GM19351 (cell line): ENCODE results near the gene TRIML2.
"Not testable (repeated sequence)": the region's sequence is repeated elsewhere in the genome, so short reads cannot be mapped to it uniquely, and the experiment has no call there.

Source experiments
- ATAC-seq: cut with Tn5 transposase; IDR thresholded peaks from one replicate; pipeline ENCODE4 v1.9.1; 2021; ENCODE audit warnings: mild to moderate bottlenecking, moderate library complexity; ENCODE audit not compliant: unreplicated experiment

Gene TRIML2

DNA sequence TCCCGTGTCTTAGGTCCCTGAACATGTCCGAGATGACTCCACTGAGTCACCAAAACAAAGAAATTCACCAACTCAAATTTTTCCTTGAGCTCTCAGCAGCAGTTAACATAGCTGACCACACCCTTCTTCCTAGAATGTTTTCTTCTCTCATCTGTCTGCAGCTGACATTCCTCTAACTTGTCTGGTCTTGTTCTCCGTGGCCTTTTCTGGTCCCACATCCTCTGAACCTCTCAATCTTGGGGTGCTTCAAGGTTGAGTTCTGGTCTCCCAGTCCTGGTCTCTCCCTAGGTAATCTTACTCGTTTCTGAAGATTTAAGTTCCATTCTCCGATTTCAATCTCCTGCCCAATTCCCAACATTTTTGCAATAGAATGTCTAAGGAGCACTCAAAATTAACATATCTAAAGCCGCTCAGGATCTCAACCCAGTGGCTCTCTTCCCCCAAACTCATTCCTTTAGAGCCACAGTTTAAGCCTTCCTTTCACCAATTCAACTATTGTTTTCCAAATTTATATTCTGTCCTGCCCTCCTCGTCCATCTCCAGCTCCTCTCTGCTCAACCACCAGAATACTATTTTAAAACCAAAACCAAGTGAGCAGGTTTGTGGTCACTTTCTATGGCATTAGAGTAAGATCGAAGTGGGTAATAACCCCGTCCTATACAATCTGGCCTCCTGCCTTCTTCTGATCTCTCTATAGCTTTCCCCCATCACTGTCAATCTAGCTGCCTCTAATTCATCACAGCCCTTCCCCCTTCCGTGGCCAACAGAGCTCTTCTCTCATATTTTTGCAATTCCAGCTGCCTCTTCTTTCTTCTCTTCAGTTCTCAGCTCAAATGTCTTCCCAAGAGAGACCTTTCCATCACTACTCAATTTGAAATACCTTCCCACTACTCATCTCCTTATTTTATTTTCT lies 1.2 kb downstream of the TRIML2 start:
- no peak for ATAC-seq

DNA sequence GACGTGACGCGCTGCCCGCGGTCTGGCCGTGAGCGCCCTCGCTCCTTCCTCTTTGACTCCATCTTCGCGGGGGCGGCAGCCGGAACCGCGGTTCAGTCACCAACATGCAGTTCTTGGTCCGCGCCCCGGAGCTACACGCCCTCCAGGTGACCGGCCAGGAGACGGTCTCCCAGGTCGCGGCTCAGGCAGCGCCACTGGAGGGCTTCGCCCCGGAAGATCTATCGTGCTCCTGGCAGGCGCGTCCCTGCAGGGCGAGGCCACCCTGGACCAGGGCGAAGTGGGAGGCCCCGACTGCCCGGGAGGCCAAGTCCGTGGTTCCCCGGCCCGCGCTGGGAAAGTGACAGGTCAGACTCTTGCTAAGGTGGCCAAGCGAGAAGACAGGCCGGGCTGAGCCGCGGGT lies 2.9 kb downstream of the TRIML2 start:
- ATAC-seq = no peak

DNA sequence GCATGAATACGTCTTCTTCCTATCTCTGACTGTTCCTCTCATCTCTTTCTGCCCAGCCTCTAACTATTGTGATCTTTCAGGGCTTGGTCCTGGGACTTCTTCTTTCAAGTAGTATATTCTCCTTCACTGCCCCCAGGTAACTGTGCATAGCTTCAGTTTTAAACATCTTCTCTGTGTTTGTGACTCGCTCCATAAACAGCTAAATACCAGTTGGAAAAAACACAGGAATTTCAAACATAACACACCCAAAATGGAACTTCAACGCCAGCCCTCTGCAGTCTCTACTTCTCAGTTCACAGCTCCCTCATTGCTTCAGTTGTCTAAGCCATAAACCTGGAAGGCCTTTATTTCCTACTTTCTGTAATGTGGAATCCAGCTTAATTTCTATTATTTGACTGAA lies 16.6 kb downstream of the TRIML2 start:
- no peak for ATAC-seq

DNA sequence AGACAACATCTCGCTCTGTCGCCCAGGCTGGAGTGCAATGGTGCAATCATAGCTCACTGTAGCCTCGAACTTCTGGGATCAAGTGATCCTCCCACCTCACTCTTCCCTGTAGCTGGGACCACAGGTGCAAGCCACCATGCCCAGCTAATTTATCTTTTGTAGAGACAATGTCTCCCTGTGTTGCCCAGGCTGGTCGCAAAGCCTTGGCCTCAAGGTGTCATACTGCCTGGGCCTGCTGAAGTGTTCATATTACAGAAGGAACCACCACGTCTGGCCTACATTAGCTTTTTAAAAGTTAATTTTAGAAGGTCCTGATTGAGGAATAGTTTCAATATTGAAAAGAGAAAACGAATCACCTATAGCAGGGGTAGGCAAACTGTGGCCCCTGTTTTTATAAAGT lies 22.5 kb downstream of the TRIML2 start:
- ATAC-seq = no peak

DNA sequence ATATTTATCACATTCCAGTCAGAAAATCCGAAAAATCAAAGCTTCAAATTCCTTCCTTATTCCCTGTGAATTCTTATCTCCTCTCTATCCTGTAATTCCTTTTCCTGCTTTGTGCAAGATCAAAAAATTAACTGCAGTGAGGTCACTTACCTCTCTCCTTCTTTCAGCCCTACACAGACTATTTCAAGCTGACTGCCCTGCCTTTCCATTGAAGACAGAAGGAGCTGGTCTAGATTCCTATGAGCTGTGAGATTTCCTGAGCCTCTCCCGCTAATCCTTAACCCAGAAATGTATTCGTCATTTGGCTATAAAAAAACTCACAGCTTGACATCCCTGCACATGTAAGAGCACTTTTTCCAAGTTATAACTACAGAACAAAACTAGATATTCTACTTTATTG lies 26.6 kb downstream of the TRIML2 start:
- ATAC-seq = no peak

DNA sequence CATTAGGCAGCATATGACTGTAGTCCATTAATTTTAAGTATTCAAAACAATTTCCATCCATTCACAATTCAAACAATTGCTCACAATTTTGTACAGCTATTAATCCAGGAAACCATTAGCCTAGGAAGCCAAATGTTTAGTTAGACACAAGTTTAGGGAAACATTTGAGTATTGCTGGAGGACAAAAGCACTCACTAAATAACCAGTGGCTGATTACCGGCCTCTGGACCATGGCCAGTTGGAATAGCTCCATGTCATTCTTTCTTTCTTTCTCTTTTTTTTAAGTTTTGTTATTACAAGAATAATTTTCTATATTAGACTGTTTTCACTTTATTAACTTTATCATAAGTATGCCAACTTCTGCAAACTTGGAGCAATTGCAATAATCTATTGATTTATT lies 31.3 kb downstream of the TRIML2 start:
- ATAC-seq = no peak

DNA sequence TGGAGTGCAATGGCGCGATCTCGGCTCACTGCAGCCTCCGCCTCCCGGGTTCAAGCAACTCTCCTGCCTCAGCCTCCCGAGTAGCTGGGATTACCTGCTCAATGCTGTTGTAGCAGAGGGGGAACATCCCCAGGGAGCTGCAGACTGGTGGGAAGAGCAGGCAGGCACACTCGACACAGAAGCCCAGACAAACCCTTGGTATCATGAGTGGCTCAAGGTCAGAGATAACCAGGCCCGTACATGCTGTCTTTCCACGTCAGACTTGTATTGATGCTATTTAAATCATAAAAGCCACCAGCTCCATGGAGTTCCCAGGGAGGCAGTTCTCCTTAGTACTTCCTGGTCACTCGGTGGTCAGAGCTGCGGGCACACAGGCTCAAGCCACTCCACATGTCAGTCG lies 33.2 kb downstream of the TRIML2 start:
- no peak for ATAC-seq

DNA sequence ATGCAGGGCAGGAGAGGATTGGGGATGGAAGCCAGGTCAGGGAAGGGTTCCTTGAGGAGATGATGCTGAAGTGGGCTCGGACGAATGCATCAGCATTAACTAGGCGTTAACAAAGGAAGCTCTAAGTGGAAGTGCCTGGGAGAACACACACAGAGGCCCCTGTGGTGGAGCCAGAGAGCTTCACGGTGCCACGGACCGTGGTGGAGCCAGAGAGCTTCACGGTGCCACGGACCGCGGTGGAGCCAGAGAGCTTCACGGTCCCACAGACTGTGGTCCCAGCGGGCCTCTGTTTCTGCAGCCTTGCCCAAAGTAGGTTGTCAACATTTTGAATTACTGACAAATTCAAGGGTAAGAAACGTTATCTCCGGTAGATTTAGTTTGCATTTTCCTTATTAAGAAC lies 48.3 kb downstream of the TRIML2 start:
- ATAC-seq = no peak

DNA sequence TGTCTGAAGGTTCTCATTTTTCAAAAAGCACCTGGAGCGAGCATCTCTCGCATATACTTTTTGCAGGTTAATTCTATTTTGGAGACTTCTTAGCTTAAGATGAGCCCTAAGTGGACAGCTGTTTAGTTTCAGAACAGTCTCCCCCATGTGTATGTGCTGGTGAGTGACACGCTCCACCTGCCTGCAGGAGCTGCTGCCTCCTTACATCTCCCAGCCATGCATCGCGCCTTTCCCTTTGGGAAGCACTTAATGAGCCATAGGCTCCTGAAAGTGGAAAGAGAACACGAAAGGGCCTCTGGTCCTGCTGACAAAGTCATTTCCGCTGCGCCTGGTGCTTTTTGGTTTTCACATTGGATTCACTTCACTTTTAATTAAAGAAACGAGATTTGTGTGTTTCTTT lies 56.1 kb downstream of the TRIML2 start:
- no peak for ATAC-seq

DNA sequence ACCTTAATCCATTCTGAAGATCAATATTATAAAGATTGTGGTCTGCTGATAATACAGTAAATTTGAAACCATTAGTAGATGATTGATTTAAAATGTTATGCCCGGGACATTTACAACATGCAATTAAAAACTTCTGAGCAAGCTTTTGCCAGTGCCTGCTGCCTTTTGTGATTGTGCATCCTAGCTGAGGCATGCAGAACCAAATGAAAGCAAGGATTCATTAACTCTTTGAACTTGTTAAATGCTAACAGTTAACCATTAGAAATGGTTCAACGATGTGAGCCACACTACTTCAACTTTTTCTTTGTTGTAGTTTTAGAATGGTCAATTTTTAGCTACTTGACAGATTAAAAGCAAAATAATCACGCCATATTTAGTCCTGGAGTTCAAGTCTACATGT lies 62.7 kb downstream of the TRIML2 start:
- ATAC-seq = no peak

DNA sequence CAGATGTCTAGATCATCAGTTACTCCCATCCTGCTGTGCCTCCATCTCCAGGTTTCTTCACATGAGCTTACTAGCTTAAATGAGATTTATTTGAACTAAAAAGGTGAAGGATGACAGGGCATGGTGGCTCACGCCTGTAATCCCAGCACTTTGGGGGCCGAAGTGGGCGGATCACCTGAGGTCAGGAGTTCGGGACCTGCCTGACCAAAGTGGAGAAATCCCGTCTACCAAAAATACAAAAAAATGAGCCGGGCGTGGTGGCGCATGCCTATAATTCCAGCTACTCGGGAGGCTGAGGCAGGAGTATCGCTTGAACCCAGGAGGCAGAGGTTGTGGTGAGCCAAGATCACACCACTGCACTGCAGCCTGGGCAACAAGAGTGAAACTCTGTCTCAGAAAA lies 63.9 kb downstream of the TRIML2 start:
- ATAC-seq = not testable (repeated sequence)

DNA sequence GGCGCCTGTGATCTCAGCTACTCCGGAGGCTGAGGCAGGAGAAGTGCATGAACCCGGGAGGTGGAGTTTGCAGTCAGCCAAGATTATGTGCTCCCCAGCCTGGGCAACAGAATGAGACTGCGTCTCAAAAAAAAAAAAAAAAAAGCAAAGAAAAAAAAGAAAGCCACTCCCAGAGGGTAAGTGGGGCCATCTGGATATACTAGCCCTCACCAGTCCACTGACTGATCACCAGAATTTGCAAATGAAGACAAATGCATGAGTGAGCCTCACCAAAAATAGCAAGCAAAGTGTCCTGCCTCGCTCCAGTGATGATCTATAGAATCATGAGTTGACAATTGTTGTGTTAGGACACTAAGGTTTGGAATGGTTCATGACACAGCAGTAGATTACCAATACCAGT lies 66.2 kb downstream of the TRIML2 start:
- no peak for ATAC-seq

DNA sequence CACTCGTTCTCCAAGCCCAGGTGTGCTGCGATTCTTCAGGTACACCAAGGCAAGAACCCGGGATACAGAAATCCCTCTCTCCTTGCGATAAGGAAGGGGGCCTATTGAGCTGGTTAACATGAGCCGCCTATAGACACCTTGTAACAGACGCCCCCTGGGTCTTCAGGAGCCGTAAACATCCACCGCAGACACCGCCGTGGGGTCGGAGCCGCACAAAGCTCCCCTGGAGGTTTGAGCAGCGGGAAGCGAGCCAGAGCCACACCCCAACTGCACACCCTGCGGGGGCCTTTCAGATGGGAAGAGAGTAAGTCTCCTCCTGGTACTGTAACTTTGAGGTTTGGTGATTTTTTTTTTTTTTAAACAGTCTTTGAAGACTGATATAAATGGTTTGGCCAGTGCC lies 67.2 kb downstream of the TRIML2 start:
- no peak for ATAC-seq

DNA sequence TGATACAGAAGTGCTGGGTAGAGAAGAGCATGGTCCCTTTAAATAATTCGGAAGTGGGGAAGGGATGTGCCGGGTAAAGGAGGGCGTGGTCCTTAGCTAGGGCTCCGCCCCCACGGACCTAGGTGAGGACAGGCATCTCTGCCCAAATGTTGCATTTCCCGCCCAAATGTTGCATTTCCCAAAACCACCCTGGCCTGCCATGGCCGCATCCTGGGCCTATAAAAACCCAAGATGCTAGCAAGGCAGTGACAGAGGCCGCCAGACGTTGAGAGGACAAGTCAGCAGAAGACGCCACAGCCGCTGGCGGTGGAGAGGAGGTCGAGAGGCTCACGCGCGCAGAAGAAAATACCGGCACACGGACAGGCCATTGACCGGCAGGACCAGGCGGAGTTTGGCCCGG lies 67.7 kb downstream of the TRIML2 start:
- ATAC-seq = no peak
